ENCODE results near the gene TMEM45B. TPM values are rescaled to one million over a fixed set of nuclear protein-coding genes. Genes with fewer than 3 reads are reported as not detected.

TMEM45B gene
- total and polyA plus RNA-seq, 2 of the 13 experiments (the other 11 are each of a cell fraction or from before 2014, with no cell fraction given) = 29.1 to 181 TPM

- TF ChIP-seq ZBTB40 (IDR thresholded peaks at IDR 0.05) (no peak), ZBTB40 (CRISPR knock-in tag; IDR thresholded peaks at IDR 0.05) (no peak), ZKSCAN5 (CRISPR knock-in tag; IDR thresholded peaks at IDR 0.05) (no peak), ZNF7 (CRISPR knock-in tag; IDR thresholded peaks at IDR 0.05) (no peak), RORA (CRISPR knock-in tag; IDR thresholded peaks at IDR 0.05) (no peak), SALL2 (CRISPR knock-in tag; IDR thresholded peaks at IDR 0.05) (no peak), ZBTB14 (CRISPR knock-in tag; IDR thresholded peaks at IDR 0.05) (no peak), RNF2 (conservative IDR thresholded peaks at IDR 0.05; ENCODE audit: low read depth) (no peak), ZNF782 (CRISPR knock-in tag; IDR thresholded peaks at IDR 0.05; ENCODE audit: borderline replicate concordance) (no peak), SOX13 (IDR thresholded peaks at IDR 0.05) (no peak), SOX13 (CRISPR knock-in tag; conservative IDR thresholded peaks at IDR 0.05 in 1 of 2, IDR thresholded peaks at IDR 0.05 in 1 of 2) (peak in 1 of 2 experiments; percentile 14; a peak in 1 of 4 replicates), KMT2A (CRISPR knock-in tag; IDR thresholded peaks at IDR 0.05) (no peak)
- TF ChIP-seq, protein P1, sequence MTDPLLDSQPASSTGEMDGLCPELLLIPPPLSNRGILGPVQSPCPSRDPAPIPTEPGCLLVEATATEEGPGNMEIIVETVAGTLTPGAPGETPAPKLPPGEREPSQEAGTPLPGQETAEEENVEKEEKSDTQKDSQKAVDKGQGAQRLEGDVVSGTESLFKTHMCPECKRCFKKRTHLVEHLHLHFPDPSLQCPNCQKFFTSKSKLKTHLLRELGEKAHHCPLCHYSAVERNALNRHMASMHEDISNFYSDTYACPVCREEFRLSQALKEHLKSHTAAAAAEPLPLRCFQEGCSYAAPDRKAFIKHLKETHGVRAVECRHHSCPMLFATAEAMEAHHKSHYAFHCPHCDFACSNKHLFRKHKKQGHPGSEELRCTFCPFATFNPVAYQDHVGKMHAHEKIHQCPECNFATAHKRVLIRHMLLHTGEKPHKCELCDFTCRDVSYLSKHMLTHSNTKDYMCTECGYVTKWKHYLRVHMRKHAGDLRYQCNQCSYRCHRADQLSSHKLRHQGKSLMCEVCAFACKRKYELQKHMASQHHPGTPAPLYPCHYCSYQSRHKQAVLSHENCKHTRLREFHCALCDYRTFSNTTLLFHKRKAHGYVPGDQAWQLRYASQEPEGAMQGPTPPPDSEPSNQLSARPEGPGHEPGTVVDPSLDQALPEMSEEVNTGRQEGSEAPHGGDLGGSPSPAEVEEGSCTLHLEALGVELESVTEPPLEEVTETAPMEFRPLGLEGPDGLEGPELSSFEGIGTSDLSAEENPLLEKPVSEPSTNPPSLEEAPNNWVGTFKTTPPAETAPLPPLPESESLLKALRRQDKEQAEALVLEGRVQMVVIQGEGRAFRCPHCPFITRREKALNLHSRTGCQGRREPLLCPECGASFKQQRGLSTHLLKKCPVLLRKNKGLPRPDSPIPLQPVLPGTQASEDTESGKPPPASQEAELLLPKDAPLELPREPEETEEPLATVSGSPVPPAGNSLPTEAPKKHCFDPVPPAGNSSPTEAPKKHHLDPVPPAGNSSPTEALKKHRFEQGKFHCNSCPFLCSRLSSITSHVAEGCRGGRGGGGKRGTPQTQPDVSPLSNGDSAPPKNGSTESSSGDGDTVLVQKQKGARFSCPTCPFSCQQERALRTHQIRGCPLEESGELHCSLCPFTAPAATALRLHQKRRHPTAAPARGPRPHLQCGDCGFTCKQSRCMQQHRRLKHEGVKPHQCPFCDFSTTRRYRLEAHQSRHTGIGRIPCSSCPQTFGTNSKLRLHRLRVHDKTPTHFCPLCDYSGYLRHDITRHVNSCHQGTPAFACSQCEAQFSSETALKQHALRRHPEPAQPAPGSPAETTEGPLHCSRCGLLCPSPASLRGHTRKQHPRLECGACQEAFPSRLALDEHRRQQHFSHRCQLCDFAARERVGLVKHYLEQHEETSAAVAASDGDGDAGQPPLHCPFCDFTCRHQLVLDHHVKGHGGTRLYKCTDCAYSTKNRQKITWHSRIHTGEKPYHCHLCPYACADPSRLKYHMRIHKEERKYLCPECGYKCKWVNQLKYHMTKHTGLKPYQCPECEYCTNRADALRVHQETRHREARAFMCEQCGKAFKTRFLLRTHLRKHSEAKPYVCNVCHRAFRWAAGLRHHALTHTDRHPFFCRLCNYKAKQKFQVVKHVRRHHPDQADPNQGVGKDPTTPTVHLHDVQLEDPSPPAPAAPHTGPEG (CRISPR knock-in tag; IDR thresholded peaks at IDR 0.05) = 0 out of 2 replicates have a peak, but pooled peaks have one; percentile 29
Measured at GRCh38 chr11:129815596-129816461, at the start of gene TMEM45B (continued).
